Bronchial epithelial cell (primary cell): ENCODE data around the gene RASSF4. TPM values are rescaled to one million over a fixed set of nuclear protein-coding genes. Genes with fewer than 3 reads are reported as not detected.
A peak's percentile ranks its signal among the peaks of the same experiment; 100 is the strongest.

ENCODE experiments used
- DNase-seq: peaks from one replicate; pipeline ENCODE4 v3.0.0-alpha.2; 2010; ENCODE audit warnings: low read depth
- FAIRE-seq: peaks from 2 replicates; lab custom pipeline; 2011; peaks lifted over from hg19 to GRCh38; lab: Jason Lieb, UNC
- H3K27me3 ChIP-seq: 2 replicates; pipeline ENCODE4 v1.5.1; 2011; ENCODE audit warnings: low read length; ENCODE audit not compliant: control insufficient read depth, insufficient read depth
- H3K36me3 ChIP-seq: 2 replicates; pipeline ENCODE4 v1.5.1; 2011; ENCODE audit warnings: low read length; ENCODE audit not compliant: control insufficient read depth, insufficient read depth
- H3K4me3 ChIP-seq: 2 replicates; pipeline ENCODE4 v1.5.1; 2011; ENCODE audit warnings: mild to moderate bottlenecking, low read depth, low read length, control low read depth
- total RNA-seq: library from RNA; depleted of rRNA; stranded (reverse); fragments of >200 nt; gene quantifications from 2 replicates; pipeline ENCODE4 v1.2.1, GENCODE V29; 2014
- TF ChIP-seq, protein P1 (sequence below): IDR thresholded peaks from 2 replicates; pipeline ENCODE4 v1.5.1; 2011; ENCODE audit warnings: mild to moderate bottlenecking, moderate library complexity, low read length, control low read depth, inconsistent platforms; ENCODE audit not compliant: insufficient read depth, severe bottlenecking

RASSF4 gene
- total RNA-seq, 1 donor from 2014 or later, result 0.26 TPM

- FAIRE-seq (no peak), DNase-seq (no peak)
- no peak overlapping the region for H3K4me3 ChIP-seq
- no peaks in the 10 kb centered on the region for H3K27me3 ChIP-seq
- TF ChIP-seq, protein P1, sequence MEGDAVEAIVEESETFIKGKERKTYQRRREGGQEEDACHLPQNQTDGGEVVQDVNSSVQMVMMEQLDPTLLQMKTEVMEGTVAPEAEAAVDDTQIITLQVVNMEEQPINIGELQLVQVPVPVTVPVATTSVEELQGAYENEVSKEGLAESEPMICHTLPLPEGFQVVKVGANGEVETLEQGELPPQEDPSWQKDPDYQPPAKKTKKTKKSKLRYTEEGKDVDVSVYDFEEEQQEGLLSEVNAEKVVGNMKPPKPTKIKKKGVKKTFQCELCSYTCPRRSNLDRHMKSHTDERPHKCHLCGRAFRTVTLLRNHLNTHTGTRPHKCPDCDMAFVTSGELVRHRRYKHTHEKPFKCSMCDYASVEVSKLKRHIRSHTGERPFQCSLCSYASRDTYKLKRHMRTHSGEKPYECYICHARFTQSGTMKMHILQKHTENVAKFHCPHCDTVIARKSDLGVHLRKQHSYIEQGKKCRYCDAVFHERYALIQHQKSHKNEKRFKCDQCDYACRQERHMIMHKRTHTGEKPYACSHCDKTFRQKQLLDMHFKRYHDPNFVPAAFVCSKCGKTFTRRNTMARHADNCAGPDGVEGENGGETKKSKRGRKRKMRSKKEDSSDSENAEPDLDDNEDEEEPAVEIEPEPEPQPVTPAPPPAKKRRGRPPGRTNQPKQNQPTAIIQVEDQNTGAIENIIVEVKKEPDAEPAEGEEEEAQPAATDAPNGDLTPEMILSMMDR, result no peak
- no peaks in the 10 kb centered on the region for H3K36me3 ChIP-seq
Observed at GRCh38 chr10:44965104-44965503, 5.5 kb downstream of the RASSF4 start.

- Histone ChIP-seq H3K27me3 (no peaks in the 10 kb centered on the region), H3K4me3 (no peak overlapping the region), H3K36me3 (no peaks in the 10 kb centered on the region)
- FAIRE-seq (no peak), DNase-seq (no peak)
- TF ChIP-seq, protein P1, result no peak
Observed at GRCh38 chr10:44965651-44966097, 6.1 kb downstream of the RASSF4 start.

DNA sequence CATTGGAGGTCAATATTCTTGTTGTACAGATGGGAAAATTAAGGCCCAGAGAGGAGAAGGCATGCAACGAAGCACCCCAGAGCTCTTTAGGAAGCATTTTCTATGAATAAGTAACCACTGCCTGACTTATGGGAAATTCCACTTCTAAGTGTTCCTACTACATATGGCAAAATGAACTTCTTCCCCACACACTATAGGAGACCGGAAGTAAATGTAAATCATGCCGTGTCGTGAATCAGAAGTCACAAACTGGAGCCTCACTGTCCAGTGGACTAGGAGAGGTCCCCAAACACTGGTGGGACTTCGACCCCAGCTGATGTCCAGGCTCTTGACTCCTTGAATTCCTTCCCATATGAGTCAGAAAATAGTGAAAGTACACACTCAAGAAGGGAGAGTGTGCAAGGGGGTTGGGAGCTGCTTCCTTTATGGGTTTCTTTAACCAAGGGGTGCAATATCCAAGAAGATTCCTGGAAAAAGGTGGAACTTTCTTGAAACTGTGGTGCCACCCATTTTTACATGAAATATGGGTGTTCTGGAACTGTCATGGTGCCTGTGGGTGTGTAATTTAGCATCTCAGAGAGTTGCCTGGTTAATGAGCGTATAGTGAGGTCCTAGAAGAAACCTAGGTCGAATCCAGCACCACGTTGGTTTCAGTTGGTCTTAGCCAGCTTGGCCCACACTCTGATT, 6.7 kb downstream of the RASSF4 start:
- H3K36me3 ChIP-seq, result no peaks in the 10 kb centered on the region
- no peak overlapping the region for H3K4me3 ChIP-seq
- peak; percentile 28 for FAIRE-seq
- no peaks in the 10 kb centered on the region for H3K27me3 ChIP-seq
- TF ChIP-seq, protein P1, result no peak
- no peak for DNase-seq

- no peak for DNase-seq
- Histone ChIP-seq H3K27me3 (no peaks in the 10 kb centered on the region), H3K36me3 (no peaks in the 10 kb centered on the region)
Observed at GRCh38 chr10:44966816-44967509, 7.4 kb downstream of the RASSF4 start.

DNA sequence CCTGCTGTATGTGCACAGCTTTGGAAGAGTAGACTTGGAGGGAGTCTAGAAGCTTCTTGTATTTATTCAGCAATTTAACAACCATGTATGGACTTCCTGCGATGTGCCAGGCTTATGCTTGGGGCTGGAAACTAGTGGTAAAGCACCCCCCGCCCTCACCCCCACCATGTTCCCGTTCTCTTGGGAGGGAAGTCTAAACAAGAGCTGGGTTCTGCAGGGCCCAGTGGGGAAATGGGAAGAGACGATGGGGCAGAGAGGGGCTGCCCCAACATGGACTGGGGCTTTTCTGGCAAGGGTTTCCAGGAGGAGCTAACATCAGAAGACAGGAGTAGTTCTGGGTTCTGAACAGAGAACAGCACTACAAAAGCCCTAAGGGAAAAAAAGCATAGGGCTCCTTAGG, 8.0 kb downstream of the RASSF4 start:
- no peaks in the 10 kb centered on the region for H3K27me3 ChIP-seq
- no peak for DNase-seq
- no peak overlapping the region for H3K4me3 ChIP-seq
- H3K36me3 ChIP-seq, result no peaks in the 10 kb centered on the region
- TF ChIP-seq, protein P1, result no peak
- no peak for FAIRE-seq

More at GRCh38 chr10:44966816-44967509, 7.4 kb downstream of the RASSF4 start:
- TF ChIP-seq, protein P1, result no peak
- FAIRE-seq, result no peak
- no peak overlapping the region for H3K4me3 ChIP-seq

DNA sequence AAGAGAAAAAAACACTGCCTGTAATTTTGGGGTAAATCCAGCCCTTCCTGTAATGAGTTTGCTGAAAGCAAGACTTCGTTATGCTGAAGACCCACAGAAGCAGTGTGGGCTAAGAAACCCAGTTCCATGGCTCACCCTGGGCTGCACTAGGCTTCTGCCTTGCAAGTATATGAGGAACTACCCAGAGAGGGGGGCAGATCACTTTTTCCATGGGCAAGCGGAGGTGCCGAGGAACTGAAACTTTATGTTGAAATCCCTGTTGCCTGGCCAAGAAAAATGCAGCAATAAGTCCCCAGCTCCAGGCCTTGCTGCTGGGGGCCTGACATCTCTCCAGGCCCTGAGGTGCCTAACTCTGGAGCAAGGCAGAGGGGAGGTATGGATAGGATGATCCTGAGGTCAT, 8.5 kb downstream of the RASSF4 start:
- no peak for FAIRE-seq
- no peak for DNase-seq
- Histone ChIP-seq H3K4me3 (no peak overlapping the region), H3K36me3 (no peaks in the 10 kb centered on the region), H3K27me3 (no peaks in the 10 kb centered on the region)
- TF ChIP-seq, protein P1, result no peak
